ENCODE results near the gene S100A10.

DNA sequence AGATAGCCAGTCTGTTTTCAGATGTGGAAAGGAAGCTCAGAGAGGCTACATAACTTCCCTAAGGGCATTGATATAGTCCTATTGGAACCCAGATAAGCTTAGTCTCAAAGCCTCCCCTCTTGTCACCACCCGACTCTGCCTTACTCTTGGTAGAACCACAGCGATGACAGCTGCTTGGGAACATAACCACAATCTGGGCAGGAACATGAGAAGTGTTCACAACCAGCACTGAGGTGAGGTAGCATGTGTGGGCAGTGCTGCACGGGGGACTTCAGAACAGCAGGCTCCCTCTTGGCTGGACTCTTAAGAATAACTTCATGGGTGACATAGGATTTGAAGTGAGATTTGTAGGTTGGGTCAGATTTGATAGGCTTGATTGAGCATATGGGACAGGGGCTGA is 9.3 kb upstream of the S100A10 start:
- no peak for TF ChIP-seq POLR2A (IDR thresholded peaks at IDR 0.05)
- TF ChIP-seq, protein P1, sequence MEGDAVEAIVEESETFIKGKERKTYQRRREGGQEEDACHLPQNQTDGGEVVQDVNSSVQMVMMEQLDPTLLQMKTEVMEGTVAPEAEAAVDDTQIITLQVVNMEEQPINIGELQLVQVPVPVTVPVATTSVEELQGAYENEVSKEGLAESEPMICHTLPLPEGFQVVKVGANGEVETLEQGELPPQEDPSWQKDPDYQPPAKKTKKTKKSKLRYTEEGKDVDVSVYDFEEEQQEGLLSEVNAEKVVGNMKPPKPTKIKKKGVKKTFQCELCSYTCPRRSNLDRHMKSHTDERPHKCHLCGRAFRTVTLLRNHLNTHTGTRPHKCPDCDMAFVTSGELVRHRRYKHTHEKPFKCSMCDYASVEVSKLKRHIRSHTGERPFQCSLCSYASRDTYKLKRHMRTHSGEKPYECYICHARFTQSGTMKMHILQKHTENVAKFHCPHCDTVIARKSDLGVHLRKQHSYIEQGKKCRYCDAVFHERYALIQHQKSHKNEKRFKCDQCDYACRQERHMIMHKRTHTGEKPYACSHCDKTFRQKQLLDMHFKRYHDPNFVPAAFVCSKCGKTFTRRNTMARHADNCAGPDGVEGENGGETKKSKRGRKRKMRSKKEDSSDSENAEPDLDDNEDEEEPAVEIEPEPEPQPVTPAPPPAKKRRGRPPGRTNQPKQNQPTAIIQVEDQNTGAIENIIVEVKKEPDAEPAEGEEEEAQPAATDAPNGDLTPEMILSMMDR (IDR thresholded peaks at IDR 0.05), result no peak
- TF ChIP-seq POLR2AphosphoS5 (IDR thresholded peaks at IDR 0.05), result no peak
